ENCODE data around the gene LMO2.

DNA sequence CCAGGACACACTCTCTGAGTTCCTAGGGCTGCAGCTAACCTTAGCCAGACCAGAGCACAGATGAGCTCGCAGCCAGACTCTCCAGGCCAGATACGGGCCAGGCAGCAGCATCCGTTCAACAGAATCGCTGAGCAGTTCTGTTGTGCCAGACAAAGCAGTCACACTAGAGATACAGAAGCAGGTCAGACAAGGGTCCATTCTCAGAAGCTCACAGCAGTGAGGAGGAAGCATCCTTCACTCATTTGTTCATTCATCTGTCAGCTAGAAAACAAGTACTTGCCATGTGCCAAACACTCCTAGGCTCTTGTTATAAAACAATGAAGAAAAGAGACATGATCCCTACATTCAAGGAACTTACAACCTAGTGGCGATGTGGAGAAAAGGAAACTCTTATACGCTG lies 2.6 kb downstream of the LMO2 start:
- TF ChIP-seq, protein P1, sequence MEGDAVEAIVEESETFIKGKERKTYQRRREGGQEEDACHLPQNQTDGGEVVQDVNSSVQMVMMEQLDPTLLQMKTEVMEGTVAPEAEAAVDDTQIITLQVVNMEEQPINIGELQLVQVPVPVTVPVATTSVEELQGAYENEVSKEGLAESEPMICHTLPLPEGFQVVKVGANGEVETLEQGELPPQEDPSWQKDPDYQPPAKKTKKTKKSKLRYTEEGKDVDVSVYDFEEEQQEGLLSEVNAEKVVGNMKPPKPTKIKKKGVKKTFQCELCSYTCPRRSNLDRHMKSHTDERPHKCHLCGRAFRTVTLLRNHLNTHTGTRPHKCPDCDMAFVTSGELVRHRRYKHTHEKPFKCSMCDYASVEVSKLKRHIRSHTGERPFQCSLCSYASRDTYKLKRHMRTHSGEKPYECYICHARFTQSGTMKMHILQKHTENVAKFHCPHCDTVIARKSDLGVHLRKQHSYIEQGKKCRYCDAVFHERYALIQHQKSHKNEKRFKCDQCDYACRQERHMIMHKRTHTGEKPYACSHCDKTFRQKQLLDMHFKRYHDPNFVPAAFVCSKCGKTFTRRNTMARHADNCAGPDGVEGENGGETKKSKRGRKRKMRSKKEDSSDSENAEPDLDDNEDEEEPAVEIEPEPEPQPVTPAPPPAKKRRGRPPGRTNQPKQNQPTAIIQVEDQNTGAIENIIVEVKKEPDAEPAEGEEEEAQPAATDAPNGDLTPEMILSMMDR (IDR thresholded peaks at IDR 0.05) = no peak
- TF ChIP-seq EP300 (IDR thresholded peaks at IDR 0.05) (no peak), POLR2AphosphoS5 (IDR thresholded peaks at IDR 0.05) (no peak), POLR2A (IDR thresholded peaks at IDR 0.05) (no peak)
